ENCODE data around the gene CD68.

GRCh38 chr17:7559320-7560171, 19.9 kb upstream of the CD68 start:
- TF ChIP-seq CTCF (IDR thresholded peaks at IDR 0.05) (no peak), POLR2AphosphoS5 (IDR thresholded peaks at IDR 0.05) (no peak), POLR2A (IDR thresholded peaks at IDR 0.05) (no peak)
